ENCODE data around the gene FTSJ3.
"Not testable (repeated sequence)": the region's sequence is repeated elsewhere in the genome, so short reads cannot be mapped to it uniquely, and the experiment has no call there.

The FTSJ3 gene, protein sequence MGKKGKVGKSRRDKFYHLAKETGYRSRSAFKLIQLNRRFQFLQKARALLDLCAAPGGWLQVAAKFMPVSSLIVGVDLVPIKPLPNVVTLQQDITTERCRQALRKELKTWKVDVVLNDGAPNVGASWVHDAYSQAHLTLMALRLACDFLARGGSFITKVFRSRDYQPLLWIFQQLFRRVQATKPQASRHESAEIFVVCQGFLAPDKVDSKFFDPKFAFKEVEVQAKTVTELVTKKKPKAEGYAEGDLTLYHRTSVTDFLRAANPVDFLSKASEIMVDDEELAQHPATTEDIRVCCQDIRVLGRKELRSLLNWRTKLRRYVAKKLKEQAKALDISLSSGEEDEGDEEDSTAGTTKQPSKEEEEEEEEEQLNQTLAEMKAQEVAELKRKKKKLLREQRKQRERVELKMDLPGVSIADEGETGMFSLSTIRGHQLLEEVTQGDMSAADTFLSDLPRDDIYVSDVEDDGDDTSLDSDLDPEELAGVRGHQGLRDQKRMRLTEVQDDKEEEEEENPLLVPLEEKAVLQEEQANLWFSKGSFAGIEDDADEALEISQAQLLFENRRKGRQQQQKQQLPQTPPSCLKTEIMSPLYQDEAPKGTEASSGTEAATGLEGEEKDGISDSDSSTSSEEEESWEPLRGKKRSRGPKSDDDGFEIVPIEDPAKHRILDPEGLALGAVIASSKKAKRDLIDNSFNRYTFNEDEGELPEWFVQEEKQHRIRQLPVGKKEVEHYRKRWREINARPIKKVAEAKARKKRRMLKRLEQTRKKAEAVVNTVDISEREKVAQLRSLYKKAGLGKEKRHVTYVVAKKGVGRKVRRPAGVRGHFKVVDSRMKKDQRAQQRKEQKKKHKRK

GRCh38 chr17:63827002-63827800 lies at the start of gene FTSJ3, which contains the start of gene PSMC5:
FTSJ3 (minus strand) TSS chr17:63827663; CDS start chr17:63826902, 761 bp downstream.
PSMC5 (plus strand) TSS chr17:63827431; CDS start chr17:63827491, 60 bp downstream.
- peaks cover 75% of the 10 kb centered on the region for H3K36me3 ChIP-seq
- peak within 1 kb of the TSS; percentile 91 for H3K9ac ChIP-seq
- H3K27me3 ChIP-seq = no peaks in the 10 kb centered on the region
- H3K4me2 ChIP-seq = peak within 1 kb of the TSS; percentile 93
- no peaks in the 10 kb centered on the region for H3K9me3 ChIP-seq
- no peak for TF ChIP-seq Cebpa-rat (IDR thresholded peaks at IDR 0.05)
- peak within 1 kb of the TSS; percentile 86 for H3K4me3 ChIP-seq
- H3K4me1 ChIP-seq = peaks cover 77% of the 10 kb centered on the region
- H4K20me1 ChIP-seq = peaks cover 49% of the 10 kb centered on the region
- H3K27ac ChIP-seq = peak within 1 kb of the TSS; percentile 96

DNA sequence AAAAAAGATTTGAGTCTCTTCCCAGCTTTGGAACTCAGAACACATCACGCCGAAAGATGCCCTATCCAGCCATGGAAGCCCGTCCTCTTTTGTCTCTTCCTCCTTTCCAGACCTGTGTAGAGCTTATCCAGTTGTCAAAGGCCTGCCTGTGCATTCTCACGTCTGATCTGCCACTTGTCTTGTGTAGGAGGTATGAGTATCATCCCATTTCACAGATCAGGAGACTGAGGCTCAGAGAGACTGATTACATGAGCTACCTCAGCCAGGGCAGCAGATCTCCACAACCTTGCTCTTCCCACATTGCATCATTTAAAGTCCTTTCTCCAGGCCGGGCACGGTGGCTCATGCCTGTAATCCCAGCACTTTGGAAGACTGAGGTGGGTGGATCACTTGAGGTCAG lies 47.2 kb upstream of the FTSJ3 start:
- not testable (repeated sequence) for H4K20me1 ChIP-seq, H3K27me3 ChIP-seq, H3K4me2 ChIP-seq, H3K9ac ChIP-seq, H3K4me3 ChIP-seq, H3K36me3 ChIP-seq, H3K9me3 ChIP-seq, H3K27ac ChIP-seq, H3K4me1 ChIP-seq

DNA sequence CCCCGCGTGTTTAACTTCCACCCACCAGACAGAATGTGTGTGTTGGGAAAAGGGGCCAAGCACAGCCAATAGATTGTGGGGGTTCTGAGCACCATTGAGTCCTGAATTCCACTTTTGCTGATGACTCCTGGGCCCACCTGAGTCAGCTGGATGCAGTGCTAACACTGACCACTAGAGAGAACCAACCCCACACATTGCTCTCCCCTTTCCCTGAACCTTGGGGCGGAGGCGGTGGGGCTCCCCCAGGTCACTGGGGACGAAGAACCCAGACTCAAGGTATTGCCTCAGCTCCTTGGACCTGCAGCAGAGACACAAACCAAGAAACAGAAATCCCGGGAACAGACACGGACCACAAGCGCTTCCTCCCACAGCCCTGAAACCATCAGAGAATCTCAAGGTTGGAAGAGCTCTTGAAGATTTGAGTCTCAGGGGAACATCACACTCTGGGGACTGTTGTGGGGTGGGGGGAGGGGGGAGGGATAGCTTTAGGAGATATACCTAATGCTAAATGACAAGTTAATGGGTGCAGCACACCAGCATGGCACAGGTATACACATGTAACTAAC lies 46.7 kb upstream of the FTSJ3 start:
- not testable (repeated sequence) for H3K9me3 ChIP-seq, H3K36me3 ChIP-seq, H3K4me2 ChIP-seq, H3K4me3 ChIP-seq, H3K4me1 ChIP-seq, H3K27me3 ChIP-seq, H3K9ac ChIP-seq, H3K27ac ChIP-seq, H4K20me1 ChIP-seq

- H3K27ac ChIP-seq, H3K4me2 ChIP-seq, H3K36me3 ChIP-seq, H4K20me1 ChIP-seq, H3K9ac ChIP-seq, H3K9me3 ChIP-seq, H3K27me3 ChIP-seq, H3K4me1 ChIP-seq, H3K4me3 ChIP-seq: not testable (repeated sequence)
These were observed 46.1 kb upstream of the FTSJ3 start, which contains the start of gene CSH2 for GRCh38 chr17:63873577-63873976. CSH2 (minus strand) TSS chr17:63873677; CDS start chr17:63873614, 63 bp downstream.

DNA sequence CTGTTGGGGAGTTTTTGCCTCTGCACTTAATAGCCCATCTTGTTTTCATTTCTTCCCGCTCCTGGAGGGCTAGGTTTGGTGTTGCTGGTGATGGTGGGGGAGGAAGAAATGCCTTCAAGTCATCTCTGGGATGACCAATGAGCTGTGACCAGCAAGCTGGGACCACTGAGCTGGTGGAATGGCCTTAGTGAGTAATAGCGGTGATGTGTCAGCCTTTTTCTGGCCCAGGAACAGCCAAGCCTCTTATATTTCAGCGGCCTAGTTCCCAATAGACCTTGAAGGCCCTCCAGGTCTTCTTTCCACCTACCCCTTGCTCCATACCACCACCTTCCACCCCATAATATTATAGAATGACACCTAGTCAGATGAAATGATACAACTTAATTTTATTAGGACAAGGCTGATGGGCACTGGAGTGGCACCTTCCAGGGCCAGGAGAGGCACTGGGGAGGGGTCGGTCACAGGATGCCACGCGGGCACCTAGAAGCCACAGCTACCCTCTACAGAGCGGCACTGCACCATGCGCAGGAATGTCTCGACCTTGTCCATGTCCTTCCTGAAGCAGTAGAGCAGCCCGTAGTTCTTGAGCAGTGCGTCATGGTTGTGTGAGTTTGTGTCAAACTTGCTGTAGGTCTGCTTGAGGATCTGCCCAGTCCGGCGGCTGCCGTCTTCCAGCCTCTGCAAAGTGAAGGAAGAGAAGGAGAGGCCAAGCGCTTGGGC lies 44.3 kb upstream of the FTSJ3 start:
- not testable (repeated sequence) for H3K9ac ChIP-seq, H3K4me2 ChIP-seq, H3K27ac ChIP-seq, H3K4me1 ChIP-seq, H3K27me3 ChIP-seq, H3K36me3 ChIP-seq, H3K4me3 ChIP-seq, H4K20me1 ChIP-seq, H3K9me3 ChIP-seq

GRCh38 chr17:63870292-63870665 lies 42.8 kb upstream of the FTSJ3 start:
- H3K27me3 ChIP-seq, H3K9ac ChIP-seq, H4K20me1 ChIP-seq, H3K36me3 ChIP-seq, H3K4me3 ChIP-seq, H3K4me1 ChIP-seq, H3K27ac ChIP-seq, H3K4me2 ChIP-seq, H3K9me3 ChIP-seq: not testable (repeated sequence)

- H3K4me2 ChIP-seq = not testable (repeated sequence)
These were observed 42.2 kb upstream of the FTSJ3 start for GRCh38 chr17:63869491-63870291.

GRCh38 chr17:63866625-63867024 lies 39.2 kb upstream of the FTSJ3 start:
- H3K9ac ChIP-seq, H3K27ac ChIP-seq, H3K27me3 ChIP-seq, H3K36me3 ChIP-seq, H3K4me2 ChIP-seq, H3K9me3 ChIP-seq, H4K20me1 ChIP-seq, H3K4me3 ChIP-seq, H3K4me1 ChIP-seq: not testable (repeated sequence)

More at GRCh38 chr17:63869491-63870291, 42.2 kb upstream of the FTSJ3 start:
- H3K9ac ChIP-seq, H3K36me3 ChIP-seq, H3K27ac ChIP-seq, H4K20me1 ChIP-seq, H3K4me3 ChIP-seq, H3K4me1 ChIP-seq, H3K9me3 ChIP-seq, H3K27me3 ChIP-seq: not testable (repeated sequence)

GRCh38 chr17:63859257-63859656 lies 31.8 kb upstream of the FTSJ3 start:
- H4K20me1 ChIP-seq = no peaks in the 10 kb centered on the region
- no peaks in the 10 kb centered on the region for H3K9me3 ChIP-seq
- H3K27ac ChIP-seq = no peak overlapping the region
- TF ChIP-seq Cebpa-rat (IDR thresholded peaks at IDR 0.05) = no peak
- no peak overlapping the region for H3K4me3 ChIP-seq
- no peaks in the 10 kb centered on the region for H3K36me3 ChIP-seq
- no peak overlapping the region for H3K9ac ChIP-seq
- no peak overlapping the region for H3K4me2 ChIP-seq
- no peaks in the 10 kb centered on the region for H3K4me1 ChIP-seq
- no peaks in the 10 kb centered on the region for H3K27me3 ChIP-seq

GRCh38 chr17:63856425-63856824 lies 29.0 kb upstream of the FTSJ3 start:
- H3K9me3 ChIP-seq, H4K20me1 ChIP-seq, H3K27me3 ChIP-seq, H3K36me3 ChIP-seq, H3K4me1 ChIP-seq, H3K9ac ChIP-seq, H3K4me3 ChIP-seq, H3K4me2 ChIP-seq, H3K27ac ChIP-seq: not testable (repeated sequence)

Measured in BLaER1 (cell line).